ENCODE measurements around the gene AFF4. TPM values are rescaled to one million over a fixed set of nuclear protein-coding genes. Genes with fewer than 3 reads are reported as not detected.

Gene AFF4
- total RNA-seq, 1 experiment from 2014 or later = 58.1 TPM

DNA sequence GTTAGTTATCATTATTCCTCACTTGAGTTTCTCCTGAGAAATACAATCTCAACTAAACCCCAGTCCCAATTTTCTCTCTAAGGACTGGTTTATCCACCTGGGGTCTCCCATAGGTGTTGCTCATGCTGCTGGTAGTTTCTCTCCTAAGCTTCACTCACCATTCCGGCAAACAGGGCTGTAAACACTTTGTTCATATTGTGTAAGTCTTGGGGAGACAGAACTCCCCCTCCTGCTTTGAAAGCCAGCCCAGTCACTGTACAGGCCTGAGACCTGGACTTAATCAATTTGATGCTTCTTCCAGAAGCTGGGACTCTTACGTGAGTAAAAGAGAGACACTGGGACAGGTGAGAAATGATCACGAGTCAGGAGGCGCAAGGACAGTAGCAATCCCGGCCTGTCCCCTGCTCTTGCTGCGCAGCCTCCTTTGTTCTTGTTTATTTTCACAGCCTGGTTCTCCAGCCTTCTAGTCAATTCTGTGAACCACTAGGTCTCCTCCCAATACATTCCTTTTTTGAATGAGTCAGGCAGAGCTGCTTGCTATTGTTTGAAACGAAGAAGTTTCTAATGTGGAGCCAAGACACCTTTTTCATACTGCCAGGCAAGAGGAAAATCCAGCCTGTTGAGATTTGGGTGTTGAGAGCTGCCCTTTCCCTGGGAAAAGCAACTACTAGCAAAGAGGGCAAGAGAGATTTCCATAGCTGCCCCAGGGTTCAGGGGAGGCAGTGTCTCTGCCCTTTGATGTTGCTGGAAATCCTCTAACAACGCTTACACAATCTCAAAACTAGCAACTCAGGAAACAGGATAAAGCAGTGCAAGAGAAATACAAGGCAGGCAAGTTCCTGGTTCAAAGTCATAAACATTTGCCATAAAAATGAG lies 123.8 kb downstream of the AFF4 start:
- H3K27ac Mint-ChIP-seq = no peak overlapping the region
- no peaks in the 10 kb centered on the region for H3K9me3 Mint-ChIP-seq
- ATAC-seq (no peak), DNase-seq (ENCODE audit: low spot score) (no peak)
- no peaks in the 10 kb centered on the region for H3K27me3 Mint-ChIP-seq (ENCODE audit: low read depth)
- ChIA-PET CTCF (interaction anchor here (0.6 kb wide), 1 partner anchor 55 kb away, joined by 7 read pairs; no protein-coding TSS in a partner anchor), POLR2A (no interaction called here)
- no peaks in the 10 kb centered on the region for H3K36me3 Mint-ChIP-seq
- no peaks in the 10 kb centered on the region for H3K4me1 Mint-ChIP-seq
- TF ChIP-seq, protein P1, sequence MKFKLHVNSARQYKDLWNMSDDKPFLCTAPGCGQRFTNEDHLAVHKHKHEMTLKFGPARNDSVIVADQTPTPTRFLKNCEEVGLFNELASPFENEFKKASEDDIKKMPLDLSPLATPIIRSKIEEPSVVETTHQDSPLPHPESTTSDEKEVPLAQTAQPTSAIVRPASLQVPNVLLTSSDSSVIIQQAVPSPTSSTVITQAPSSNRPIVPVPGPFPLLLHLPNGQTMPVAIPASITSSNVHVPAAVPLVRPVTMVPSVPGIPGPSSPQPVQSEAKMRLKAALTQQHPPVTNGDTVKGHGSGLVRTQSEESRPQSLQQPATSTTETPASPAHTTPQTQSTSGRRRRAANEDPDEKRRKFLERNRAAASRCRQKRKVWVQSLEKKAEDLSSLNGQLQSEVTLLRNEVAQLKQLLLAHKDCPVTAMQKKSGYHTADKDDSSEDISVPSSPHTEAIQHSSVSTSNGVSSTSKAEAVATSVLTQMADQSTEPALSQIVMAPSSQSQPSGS (CRISPR knock-in tag; IDR thresholded peaks at IDR 0.05; ENCODE audit: borderline replicate concordance, low read depth) = no peak
- peak; percentile 40; the same call in 1 of the 2 replicates for TF ChIP-seq GABPB1 (CRISPR knock-in tag; IDR thresholded peaks at IDR 0.05)
- no peak overlapping the region for H3K4me3 Mint-ChIP-seq

DNA sequence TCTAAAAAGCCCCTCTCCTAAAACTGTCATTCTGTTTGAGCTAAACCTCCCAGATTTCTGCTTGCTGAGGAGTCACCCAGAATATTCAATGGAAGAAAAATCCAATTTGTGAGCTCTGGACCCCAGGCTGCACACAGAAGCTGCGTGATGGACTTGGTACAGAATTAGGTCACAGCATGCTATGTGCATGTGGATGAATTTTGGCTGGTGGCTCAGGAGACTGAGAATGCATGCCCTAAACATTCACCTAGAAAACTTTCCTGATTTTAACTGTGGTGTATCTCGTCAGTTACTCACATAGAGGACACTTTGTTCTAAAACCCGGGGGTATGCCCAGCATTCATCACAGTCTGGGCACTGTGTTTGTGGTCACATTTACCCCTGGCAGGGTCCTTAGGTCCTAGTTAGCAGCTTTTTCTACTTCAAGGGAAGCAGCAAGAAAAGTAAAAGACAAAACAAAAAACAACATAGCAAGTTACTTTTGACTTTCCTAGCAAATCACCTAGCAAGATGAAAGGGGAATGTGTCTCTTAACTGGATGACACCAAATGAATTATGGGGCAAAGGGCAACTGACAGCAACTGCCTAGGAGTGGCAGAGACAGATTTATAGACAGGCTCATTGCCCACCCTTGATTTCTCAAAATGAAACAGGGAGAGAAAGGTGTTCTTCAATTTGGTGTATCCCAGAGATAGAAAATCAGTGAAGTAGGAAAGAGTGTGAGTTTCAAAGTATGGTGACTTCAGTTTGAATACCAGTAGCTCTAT lies 124.7 kb downstream of the AFF4 start:
- POLR2A ChIA-PET = no interaction called here
- H3K9me3 Mint-ChIP-seq = no peaks in the 10 kb centered on the region
- no peaks in the 10 kb centered on the region for H3K4me1 Mint-ChIP-seq

More for the DNA sequence above, 124.7 kb downstream of the AFF4 start:
- Mint-ChIP-seq H3K36me3 (no peaks in the 10 kb centered on the region), H3K27ac (no peak overlapping the region), H3K27me3 (ENCODE audit: low read depth) (peaks cover 3% of the 10 kb centered on the region; the same call in 1 of the 2 replicates), H3K4me3 (no peak overlapping the region)
- no peak for ATAC-seq
- no peak for DNase-seq (ENCODE audit: low spot score)
- CTCF ChIA-PET = interaction anchor here (0.6 kb wide), 1 partner anchor 54 kb away, joined by 7 read pairs; no protein-coding TSS in a partner anchor
- TF ChIP-seq, protein P1 (CRISPR knock-in tag; IDR thresholded peaks at IDR 0.05; ENCODE audit: borderline replicate concordance, low read depth) = no peak
- TF ChIP-seq SMAD4 (CRISPR knock-in tag; IDR thresholded peaks at IDR 0.05) (no peak), ZNF219 (CRISPR knock-in tag; IDR thresholded peaks at IDR 0.05; ENCODE audit: borderline replicate concordance) (no peak), CREB1 (CRISPR knock-in tag; IDR thresholded peaks at IDR 0.05) (no peak), NFE2L1 (CRISPR knock-in tag; IDR thresholded peaks at IDR 0.05) (no peak), JUN (CRISPR knock-in tag; IDR thresholded peaks at IDR 0.05) (no peak)
- TF ChIP-seq, protein P2, sequence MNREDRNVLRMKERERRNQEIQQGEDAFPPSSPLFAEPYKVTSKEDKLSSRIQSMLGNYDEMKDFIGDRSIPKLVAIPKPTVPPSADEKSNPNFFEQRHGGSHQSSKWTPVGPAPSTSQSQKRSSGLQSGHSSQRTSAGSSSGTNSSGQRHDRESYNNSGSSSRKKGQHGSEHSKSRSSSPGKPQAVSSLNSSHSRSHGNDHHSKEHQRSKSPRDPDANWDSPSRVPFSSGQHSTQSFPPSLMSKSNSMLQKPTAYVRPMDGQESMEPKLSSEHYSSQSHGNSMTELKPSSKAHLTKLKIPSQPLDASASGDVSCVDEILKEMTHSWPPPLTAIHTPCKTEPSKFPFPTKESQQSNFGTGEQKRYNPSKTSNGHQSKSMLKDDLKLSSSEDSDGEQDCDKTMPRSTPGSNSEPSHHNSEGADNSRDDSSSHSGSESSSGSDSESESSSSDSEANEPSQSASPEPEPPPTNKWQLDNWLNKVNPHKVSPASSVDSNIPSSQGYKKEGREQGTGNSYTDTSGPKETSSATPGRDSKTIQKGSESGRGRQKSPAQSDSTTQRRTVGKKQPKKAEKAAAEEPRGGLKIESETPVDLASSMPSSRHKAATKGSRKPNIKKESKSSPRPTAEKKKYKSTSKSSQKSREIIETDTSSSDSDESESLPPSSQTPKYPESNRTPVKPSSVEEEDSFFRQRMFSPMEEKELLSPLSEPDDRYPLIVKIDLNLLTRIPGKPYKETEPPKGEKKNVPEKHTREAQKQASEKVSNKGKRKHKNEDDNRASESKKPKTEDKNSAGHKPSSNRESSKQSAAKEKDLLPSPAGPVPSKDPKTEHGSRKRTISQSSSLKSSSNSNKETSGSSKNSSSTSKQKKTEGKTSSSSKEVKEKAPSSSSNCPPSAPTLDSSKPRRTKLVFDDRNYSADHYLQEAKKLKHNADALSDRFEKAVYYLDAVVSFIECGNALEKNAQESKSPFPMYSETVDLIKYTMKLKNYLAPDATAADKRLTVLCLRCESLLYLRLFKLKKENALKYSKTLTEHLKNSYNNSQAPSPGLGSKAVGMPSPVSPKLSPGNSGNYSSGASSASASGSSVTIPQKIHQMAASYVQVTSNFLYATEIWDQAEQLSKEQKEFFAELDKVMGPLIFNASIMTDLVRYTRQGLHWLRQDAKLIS (CRISPR knock-in tag; IDR thresholded peaks at IDR 0.05; ENCODE audit: borderline replicate concordance) = no peak
- TF ChIP-seq, protein P3, sequence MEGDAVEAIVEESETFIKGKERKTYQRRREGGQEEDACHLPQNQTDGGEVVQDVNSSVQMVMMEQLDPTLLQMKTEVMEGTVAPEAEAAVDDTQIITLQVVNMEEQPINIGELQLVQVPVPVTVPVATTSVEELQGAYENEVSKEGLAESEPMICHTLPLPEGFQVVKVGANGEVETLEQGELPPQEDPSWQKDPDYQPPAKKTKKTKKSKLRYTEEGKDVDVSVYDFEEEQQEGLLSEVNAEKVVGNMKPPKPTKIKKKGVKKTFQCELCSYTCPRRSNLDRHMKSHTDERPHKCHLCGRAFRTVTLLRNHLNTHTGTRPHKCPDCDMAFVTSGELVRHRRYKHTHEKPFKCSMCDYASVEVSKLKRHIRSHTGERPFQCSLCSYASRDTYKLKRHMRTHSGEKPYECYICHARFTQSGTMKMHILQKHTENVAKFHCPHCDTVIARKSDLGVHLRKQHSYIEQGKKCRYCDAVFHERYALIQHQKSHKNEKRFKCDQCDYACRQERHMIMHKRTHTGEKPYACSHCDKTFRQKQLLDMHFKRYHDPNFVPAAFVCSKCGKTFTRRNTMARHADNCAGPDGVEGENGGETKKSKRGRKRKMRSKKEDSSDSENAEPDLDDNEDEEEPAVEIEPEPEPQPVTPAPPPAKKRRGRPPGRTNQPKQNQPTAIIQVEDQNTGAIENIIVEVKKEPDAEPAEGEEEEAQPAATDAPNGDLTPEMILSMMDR (IDR thresholded peaks at IDR 0.05) = no peak
- TF ChIP-seq, protein P4, sequence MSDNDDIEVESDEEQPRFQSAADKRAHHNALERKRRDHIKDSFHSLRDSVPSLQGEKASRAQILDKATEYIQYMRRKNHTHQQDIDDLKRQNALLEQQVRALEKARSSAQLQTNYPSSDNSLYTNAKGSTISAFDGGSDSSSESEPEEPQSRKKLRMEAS (CRISPR knock-in tag; IDR thresholded peaks at IDR 0.05) = no peak
